Middle frontal gyrus (tissue), 1 donor: Measurements from ENCODE around the gene SLC25A5.
"Not testable (repeated sequence)": the region's sequence is repeated elsewhere in the genome, so short reads cannot be mapped to it uniquely, and the experiment has no call there.

ENCODE experiments used
- DNase-seq: peaks from one replicate; pipeline ENCODE4 v3.0.0-alpha.2; 2015; ENCODE audit warnings: low spot score; ENCODE audit errors: extremely low spot score

Gene SLC25A5

GRCh38 chrX:119475389-119476101 lies 7.3 kb downstream of the SLC25A5 start:
- no peak for DNase-seq

- DNase-seq = no peak
Observed at GRCh38 chrX:119477812-119478232, 9.6 kb downstream of the SLC25A5 start.

- no peak for DNase-seq
Observed at GRCh38 chrX:119478504-119478903, 10.3 kb downstream of the SLC25A5 start.

- DNase-seq = no peak
Observed at GRCh38 chrX:119479845-119480244, 11.6 kb downstream of the SLC25A5 start.

GRCh38 chrX:119481323-119481801 lies 13.1 kb downstream of the SLC25A5 start:
- DNase-seq = no peak

- no peak for DNase-seq
Observed at GRCh38 chrX:119482041-119482440, 13.8 kb downstream of the SLC25A5 start.

GRCh38 chrX:119482481-119483480 lies 14.5 kb downstream of the SLC25A5 start:
- no peak for DNase-seq

GRCh38 chrX:119486745-119487144 lies 18.5 kb downstream of the SLC25A5 start:
- DNase-seq = no peak

GRCh38 chrX:119487766-119488165 lies 19.5 kb downstream of the SLC25A5 start:
- DNase-seq = not testable (repeated sequence)

GRCh38 chrX:119488749-119489148 lies 20.5 kb downstream of the SLC25A5 start:
- DNase-seq = no peak

GRCh38 chrX:119489212-119490074 lies 21.2 kb downstream of the SLC25A5 start:
- DNase-seq = no peak

GRCh38 chrX:119492463-119492862 lies 24.2 kb downstream of the SLC25A5 start:
- no peak for DNase-seq

GRCh38 chrX:119493851-119494495 lies 25.7 kb downstream of the SLC25A5 start:
- DNase-seq = not testable (repeated sequence)

- no peak for DNase-seq
Observed at GRCh38 chrX:119495734-119496726, 27.8 kb downstream of the SLC25A5 start.

GRCh38 chrX:119497185-119497584 lies 28.9 kb downstream of the SLC25A5 start:
- no peak for DNase-seq

- DNase-seq = no peak
Observed at GRCh38 chrX:119500061-119500800, 32.0 kb downstream of the SLC25A5 start.

GRCh38 chrX:119501511-119502148 lies 33.4 kb downstream of the SLC25A5 start:
- no peak for DNase-seq
